Thoracic aorta (tissue), 2 donors: Measurements from ENCODE around the gene RNF115. TPM values are rescaled to one million over a fixed set of nuclear protein-coding genes. Genes with fewer than 3 reads are reported as not detected.

Experiments
- ATAC-seq: fragments of 150-250 bp; one replicate; pipeline ENCODE4 v1.8.0; 2017; ENCODE audit warnings: low read depth; ENCODE audit not compliant: insufficient number of reproducible peaks, low FRiP score
- DNase-seq: peaks from one replicate; pipeline ENCODE4 v3.0.0-alpha.2; 2020; ENCODE audit warnings: low spot score
- H3K27ac ChIP-seq, 2 donors: fragments of 200-600 bp; sonication (generic); 1 replicate in 1 of 2; 2 replicates in 1 of 2; pipeline ENCODE4 v1.5.1; 2016; ENCODE audit warnings: mild to moderate bottlenecking in 2 of 2, moderate library complexity in 2 of 2
- H3K27me3 ChIP-seq: fragments of 200-600 bp; sonication (generic); replicated peaks from 2 replicates; pipeline ENCODE4 v1.6.0; 2016; ENCODE audit warnings: mild to moderate bottlenecking; ENCODE audit not compliant: insufficient read depth
- H3K36me3 ChIP-seq: fragments of 200-600 bp; sonication (generic); one replicate; pipeline ENCODE4 v1.5.1; 2016
- H3K4me1 ChIP-seq, 2 donors: fragments of 200-600 bp; sonication (generic); 1 replicate in 1 of 2; 2 replicates in 1 of 2; pipeline versions ENCODE4 v1.5.1 to v1.6.0; 2016; ENCODE audit warnings: low read depth in 2 of 2, mild to moderate bottlenecking in 1 of 2; ENCODE audit not compliant: control insufficient read depth in 1 of 2
- H3K4me3 ChIP-seq: fragments of 200-600 bp; sonication (generic); 2 replicates; pipeline ENCODE4 v1.5.1; 2016; ENCODE audit warnings: mild to moderate bottlenecking
- H3K9me3 ChIP-seq: fragments of 200-600 bp; sonication (generic); 2 replicates; pipeline ENCODE4 v1.5.1; 2016
- CTCF ChIP-seq: fragments of 200-600 bp; sonication (generic); IDR thresholded peaks from one replicate; pipeline ENCODE4 v1.5.1; 2019; ENCODE audit warnings: antibody characterized with exemption
- total RNA-seq, 2 donors: library from RNA; depleted of rRNA; stranded (reverse); fragments of >200 nt; gene quantifications; one replicate each; pipeline versions ENCODE4 v1.1.0 to v1.2.3, GENCODE V29; 2016

The RNF115 gene
- total RNA-seq, 2 donors from 2014 or later: 52.7 to 60.4 TPM

GRCh38 chr1:145696630-145696960 lies 127.3 kb downstream of the RNF115 start:
- DNase-seq (no peak), ATAC-seq (no peak)
- TF ChIP-seq CTCF: no peak
- Histone ChIP-seq H3K27me3 (no peaks in the 10 kb centered on the region), H3K4me3 (no peak overlapping the region), H3K9me3 (no peaks in the 10 kb centered on the region), H3K27ac (no peak overlapping the region), H3K4me1 (no peaks in the 10 kb centered on the region), H3K36me3 (no peaks in the 10 kb centered on the region)

GRCh38 chr1:145695821-145696629 lies 127.9 kb downstream of the RNF115 start:
- Histone ChIP-seq H3K27ac (no peak overlapping the region), H3K9me3 (no peaks in the 10 kb centered on the region), H3K36me3 (no peaks in the 10 kb centered on the region), H3K4me3 (no peak overlapping the region), H3K27me3 (no peaks in the 10 kb centered on the region), H3K4me1 (no peaks in the 10 kb centered on the region)
- TF ChIP-seq CTCF: no peak
- DNase-seq (no peak), ATAC-seq (no peak)

- Histone ChIP-seq H3K4me1 (no peaks in the 10 kb centered on the region), H3K9me3 (no peaks in the 10 kb centered on the region), H3K36me3 (no peaks in the 10 kb centered on the region), H3K4me3 (no peak overlapping the region), H3K27me3 (no peaks in the 10 kb centered on the region), H3K27ac (no peak overlapping the region)
- DNase-seq (no peak), ATAC-seq (no peak)
- no peak for TF ChIP-seq CTCF
Measured at GRCh38 chr1:145692785-145693443, 131.0 kb downstream of the RNF115 start.

GRCh38 chr1:145690587-145691558 lies 133.0 kb downstream of the RNF115 start:
- Histone ChIP-seq H3K27ac (no peak overlapping the region), H3K4me1 (no peaks in the 10 kb centered on the region), H3K4me3 (no peak overlapping the region), H3K36me3 (no peaks in the 10 kb centered on the region), H3K9me3 (no peaks in the 10 kb centered on the region), H3K27me3 (no peaks in the 10 kb centered on the region)
- ATAC-seq (no peak), DNase-seq (no peak)
- TF ChIP-seq CTCF: no peak

- Histone ChIP-seq H3K27me3 (no peaks in the 10 kb centered on the region), H3K27ac (no peak overlapping the region), H3K4me1 (no peaks in the 10 kb centered on the region), H3K4me3 (no peak overlapping the region), H3K9me3 (no peaks in the 10 kb centered on the region), H3K36me3 (no peaks in the 10 kb centered on the region)
- no peak for TF ChIP-seq CTCF
- DNase-seq: no peak
- ATAC-seq: no peak
Measured at GRCh38 chr1:145689922-145690321, 134.0 kb downstream of the RNF115 start.
